ENCODE measurements around the gene COL1A1.
A peak's percentile ranks its signal among the peaks of the same experiment; 100 is the strongest.

The COL1A1 gene

DNA sequence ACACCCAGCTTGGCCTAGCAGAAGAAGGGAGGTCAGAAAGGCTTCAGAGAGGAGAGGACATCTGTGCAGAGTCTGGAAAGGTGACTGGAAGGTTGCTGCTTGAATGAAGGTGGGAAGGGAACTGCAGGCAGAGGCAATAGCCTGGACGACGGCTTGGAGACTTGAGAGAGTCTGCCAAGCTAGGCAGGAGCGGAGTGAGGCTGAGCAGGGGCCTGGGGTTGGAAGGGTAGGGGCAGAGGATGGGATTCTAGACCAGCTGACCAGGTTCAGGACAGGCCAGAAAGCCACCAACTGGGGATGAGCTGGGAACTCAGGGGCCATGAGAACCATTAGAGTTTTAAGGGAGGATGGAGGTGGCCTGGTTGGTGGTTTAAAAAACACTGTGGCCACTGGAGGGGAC lies 36.0 kb downstream of the COL1A1 start:
- no peak for DNase-seq
- intact Hi-C loops (cut with DNase I), result no loop called here

DNA sequence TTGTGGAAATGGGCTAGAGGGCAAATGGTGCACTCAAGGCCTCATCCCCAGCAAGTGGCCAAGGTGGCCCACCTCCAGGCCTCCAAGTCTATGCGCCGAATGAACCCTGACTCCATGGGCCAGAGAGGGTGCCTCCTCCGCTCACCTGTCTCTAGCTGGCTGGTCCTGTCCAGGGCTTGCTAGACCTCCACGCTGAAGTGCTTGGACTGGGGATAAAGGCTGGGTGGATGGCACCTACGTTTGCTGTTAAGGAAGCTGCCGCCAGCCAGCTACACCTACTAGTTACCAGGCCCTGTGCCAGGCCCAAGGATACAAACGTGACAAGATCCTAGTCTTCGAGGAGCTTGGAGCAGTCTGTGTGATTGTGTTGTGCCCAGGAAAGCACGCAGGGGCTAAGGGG lies 36.4 kb downstream of the COL1A1 start:
- intact Hi-C loops (cut with DNase I), result no loop called here
- DNase-seq, result no peak

DNA sequence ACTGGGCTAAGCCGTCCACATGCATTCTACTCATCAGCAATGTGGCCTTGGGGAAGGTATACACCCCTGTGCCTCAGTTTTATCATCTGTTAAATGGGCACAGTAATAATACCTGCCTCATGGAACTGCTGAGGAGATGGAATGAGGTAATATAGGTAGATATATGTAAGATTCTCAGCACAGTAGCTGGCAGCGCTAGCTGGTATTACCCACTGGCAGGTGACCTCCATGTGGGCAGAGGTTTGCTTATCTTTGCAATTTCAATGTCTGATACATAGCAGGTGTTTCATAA lies 36.8 kb downstream of the COL1A1 start:
- DNase-seq, result no peak
- intact Hi-C loops (cut with DNase I), result no loop called here

DNA sequence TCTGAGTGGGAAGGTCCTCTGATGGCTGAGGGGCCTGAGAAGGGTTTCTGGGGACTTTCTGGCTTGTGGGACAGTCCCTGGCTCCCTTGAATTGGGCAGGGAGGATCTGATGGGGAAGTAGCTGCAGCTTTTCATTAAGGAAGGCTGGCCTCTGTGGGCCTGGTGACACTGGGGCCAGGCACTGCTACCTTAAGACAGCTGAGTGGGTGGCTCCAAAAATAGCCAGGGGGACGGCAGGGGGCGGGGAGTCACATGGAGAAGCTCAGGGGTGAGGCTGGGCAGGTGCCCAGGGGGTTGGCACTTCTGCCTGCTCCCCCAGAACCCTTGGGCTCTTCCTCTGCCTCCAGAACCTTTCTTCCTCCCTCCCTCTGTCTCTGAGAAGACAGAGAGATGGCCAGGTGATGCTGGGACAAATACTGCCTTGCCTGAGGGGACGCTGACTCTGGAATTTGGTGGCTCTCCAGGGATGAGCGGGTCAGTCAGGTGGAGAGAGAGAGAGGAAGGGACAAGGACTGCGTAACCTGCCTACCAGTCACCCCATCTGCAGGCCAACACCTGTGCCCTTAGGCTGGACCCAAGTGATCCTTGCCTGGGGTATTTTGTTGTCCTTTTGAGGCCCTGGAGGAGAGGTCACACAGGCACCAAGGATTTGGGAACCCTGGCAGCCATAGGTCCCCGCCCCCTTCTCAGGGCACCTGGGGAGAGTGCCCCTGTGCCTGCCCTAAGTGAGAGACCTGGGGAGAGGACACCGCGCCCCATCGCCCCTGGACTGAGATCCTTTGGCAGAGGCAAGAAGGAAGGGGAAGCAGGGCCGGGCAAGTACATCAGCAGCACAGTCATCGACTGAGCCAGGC lies 37.4 kb downstream of the COL1A1 start:
- intact Hi-C loops (cut with DNase I), result no loop called here
- no peak for DNase-seq

DNA sequence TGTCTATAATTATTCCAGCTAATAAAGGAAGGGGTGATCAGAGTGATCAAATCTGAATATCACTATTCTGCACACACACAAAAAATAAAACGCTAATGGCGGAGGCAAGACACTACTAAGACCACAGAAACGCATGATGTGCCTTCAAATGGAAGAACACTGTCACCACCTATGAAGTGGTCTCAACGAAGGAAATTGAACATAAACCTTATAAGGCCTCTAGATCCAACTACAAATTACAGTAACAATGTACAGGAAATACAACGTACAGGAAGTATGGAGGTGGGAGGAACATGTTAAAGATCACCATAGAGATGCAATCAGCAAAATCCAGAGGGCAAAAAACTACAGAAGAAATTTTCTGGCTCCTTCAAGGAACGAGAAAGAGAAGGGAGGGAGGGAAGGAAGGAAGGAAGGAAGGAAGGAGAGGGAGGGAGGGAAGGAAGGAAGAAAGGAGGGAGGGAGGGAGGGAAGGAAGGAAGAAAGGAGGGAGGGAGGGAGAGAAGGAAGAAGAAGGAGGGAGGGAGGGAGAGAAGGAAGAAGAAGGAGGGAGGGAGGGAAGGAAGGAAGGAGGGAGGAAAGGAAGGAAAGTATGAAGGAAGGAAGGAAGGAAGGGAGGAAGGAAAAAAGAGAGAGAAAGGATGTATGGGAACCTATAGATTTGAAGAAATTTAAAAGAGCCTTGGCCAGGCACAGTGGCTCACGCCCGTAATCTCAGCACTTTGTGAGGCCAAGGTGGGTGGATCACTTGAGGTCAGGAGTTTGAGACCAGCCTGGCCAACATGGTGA lies 38.8 kb downstream of the COL1A1 start:
- no peak for DNase-seq
- intact Hi-C loops (cut with DNase I), result no loop called here

DNA sequence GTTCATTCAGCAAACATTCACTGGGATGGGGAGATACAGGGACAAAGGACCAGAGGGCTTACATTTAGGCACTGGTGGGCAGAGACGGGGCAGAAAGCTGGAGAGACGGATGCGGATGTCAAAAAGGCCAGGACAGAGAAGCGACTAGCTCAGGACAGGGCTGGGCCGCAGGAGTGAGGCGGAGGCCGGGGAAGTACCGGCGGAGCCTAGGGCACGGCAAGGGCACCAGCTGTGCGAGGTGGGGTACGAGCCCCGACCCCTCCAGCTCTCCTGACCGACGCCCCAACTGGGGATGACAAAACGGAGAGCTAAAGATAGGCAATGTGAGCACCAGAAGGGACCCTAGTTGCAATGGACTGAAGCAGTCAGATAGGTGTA lies 39.5 kb downstream of the COL1A1 start:
- intact Hi-C loops (cut with DNase I), result no loop called here

DNA sequence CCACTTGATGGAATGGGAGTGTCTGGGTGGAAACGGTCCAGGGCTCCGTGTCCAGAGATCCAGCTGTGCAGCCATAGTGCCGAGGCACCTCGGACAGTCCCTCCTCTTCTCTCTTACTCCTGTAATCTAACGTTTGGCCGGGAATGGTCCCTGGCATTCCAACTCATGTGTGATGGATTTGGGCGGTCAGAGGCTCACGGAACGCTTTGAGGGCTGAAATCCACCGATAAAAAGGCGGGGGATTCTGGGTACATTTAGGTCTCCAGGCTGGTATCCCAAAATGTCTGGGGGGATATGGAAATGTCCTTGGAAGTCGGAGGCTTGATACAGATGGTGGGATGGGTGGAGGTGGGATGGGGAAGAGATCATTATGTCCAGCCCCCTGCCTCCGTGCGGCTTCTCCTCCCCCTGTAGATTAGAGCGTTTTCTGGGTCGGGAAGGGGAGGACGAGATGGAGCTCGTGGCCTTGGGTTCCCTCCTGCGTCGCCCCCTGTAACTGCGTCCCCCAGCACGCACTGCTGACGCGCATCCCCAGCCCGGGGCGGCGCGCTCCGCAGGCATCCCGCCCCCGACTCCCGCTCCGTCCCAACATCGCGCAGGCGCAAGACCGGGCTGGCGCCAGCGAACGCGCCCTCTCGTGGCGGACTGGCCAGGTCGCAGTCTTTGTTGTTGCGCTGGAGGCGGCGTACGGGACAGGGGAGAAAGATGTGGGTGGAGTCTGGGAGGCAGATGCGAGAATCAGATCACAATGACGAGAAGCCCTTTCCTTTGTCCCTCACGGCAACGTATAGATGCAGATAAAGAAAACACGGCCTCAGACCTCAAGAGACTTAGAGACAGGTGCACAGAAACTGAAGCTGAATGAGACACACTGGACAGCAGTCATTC lies 40.2 kb downstream of the COL1A1 start:
- peak; percentile 79 to 98 (median 94) for DNase-seq
- intact Hi-C loops (cut with DNase I), result no loop called here

More for the DNA sequence above, 39.5 kb downstream of the COL1A1 start:
- no peak for DNase-seq

DNA sequence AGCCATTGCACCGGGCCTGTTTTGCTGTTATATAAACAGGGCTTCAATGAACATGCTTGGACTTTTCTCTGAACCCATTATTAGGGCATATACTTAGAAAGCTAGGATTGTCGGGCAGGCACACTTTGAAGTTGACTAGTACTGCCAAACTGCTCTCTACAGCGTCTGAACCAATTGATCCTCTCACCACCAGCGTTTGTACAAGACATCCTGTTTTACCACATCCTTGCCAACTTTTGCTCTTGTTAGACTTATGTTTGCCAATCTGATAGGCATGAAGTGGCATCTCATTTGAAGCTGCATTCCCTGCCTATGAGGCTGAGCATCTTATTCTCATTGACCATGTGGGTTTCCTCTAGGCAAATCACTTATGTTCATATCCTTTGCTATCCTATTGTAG lies 43.5 kb downstream of the COL1A1 start:
- DNase-seq, result no peak
- intact Hi-C loops (cut with DNase I), result no loop called here

DNA sequence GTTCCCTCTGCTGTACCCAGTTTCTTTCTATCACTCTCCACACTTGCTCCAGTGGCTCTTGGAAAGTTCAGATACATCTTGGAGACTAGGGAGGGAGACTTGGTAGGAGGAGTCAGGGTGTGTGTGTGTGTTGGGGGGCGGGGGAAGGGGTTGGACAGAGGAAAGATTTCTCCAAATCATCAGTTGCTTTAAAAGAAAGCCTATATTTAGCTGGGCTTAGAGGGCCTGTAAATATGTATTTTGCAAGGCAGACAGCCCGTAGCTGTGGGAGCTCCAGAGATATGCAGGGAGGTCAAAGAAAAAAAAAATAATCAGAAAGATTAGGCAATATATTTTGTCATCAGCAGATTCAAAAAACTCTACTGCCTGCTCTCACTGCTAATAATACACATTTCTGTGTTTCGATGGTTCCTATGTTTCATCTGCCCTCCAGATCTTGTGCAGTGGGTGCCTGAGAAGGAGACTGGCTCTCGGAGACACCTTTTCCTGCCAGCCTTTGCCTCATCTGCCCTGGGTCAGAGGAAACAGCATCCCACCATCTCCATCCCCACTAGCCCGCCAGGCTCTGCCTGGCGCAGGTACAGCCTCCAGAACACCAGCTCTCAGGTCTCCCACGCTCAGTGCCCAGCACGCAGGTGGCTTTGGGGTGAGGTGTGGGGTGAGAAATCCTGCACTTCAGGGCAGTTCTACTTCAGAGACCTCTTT lies 46.2 kb downstream of the COL1A1 start:
- no peak for DNase-seq

DNA sequence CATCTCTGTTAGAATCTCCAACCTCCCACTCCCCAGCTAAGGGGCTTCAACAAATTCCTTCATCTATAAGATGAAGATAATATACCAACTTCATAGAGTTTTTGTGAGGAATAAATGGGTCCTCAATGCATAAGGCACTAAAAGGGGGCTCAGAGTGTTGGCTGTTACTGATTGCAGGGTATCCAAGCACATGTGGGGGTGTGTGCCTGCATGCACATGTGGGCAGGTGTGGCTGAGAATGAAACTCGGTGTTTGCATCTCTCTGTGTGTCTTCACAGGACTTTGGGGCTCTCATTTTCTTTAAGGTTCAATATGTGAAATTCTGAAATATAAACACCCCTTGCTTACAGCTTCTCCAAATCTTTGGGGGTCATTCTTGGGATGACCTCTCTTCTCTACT lies 46.8 kb downstream of the COL1A1 start:
- no peak for DNase-seq
- intact Hi-C loops (cut with DNase I), result no loop called here

More for the DNA sequence above, 46.2 kb downstream of the COL1A1 start:
- intact Hi-C loops (cut with DNase I), result no loop called here

DNA sequence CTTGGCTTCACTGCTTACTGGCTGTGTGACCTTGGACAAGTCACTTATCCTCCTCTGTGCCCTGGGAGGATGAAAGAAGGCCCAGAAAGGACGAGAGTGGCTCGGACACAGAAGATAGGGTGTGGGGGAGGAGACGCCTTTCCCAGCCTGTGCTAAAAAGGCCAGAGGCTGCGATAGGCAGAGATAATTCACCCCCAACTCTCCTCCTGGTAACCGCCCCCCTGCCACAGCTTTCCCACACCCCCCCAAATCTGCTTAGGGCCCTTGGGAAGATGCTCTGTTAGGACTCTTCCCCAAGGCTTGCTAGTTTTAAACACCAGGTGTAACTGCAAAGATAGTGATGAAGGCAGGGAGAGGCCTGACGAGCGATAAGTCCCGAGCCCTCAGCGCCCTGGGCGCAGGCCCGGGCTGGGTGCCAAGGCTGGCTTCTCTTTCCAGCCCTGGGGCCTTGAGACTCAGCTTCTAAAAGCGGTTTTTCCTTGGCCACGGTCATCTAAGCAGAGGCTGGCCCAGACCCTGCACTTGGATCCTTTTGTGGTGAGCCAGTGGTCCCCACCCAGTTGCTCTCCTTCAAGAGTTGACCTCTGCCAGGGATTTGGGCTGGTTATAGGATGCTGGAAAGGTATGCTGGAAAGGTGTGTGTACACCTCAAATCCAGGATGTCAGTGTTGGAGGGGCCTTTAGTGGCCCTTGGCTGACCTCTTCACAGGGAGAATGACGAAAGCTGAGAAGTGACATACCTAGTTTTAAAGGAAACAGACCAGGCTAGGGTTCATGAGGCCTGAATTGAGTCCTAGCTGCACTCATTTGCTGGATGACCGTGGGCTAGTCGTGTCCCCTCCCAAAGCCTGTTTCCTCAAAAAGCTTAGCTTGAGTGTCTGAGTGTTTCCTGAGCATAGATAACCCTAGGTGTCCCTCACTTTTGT lies 47.5 kb downstream of the COL1A1 start:
- intact Hi-C loops (cut with DNase I), result no loop called here
- peak in 4 of 42 donors; percentile 30 to 50 (median 36) for DNase-seq

DNA sequence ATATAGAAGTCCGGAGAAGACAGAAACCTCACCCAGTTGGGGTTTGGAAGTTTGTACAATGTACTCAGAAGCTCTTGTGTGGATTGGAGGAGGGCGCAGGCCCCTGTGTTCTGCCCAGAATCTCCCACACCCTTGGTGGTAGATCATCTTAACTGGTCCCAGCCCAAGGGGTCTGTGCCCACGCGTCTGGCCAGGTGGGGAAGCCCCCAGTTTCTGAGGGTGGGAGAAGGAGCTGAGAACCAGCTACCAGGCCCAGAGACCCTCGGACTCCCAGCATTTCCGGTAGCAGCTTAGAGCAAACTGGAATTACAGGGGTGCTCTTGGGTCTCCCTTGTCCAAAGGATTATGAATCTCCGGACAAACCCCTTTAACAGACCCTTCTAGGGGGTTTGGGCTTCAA lies 48.7 kb downstream of the COL1A1 start:
- intact Hi-C loops (cut with DNase I), result no loop called here
- DNase-seq, result no peak

DNA sequence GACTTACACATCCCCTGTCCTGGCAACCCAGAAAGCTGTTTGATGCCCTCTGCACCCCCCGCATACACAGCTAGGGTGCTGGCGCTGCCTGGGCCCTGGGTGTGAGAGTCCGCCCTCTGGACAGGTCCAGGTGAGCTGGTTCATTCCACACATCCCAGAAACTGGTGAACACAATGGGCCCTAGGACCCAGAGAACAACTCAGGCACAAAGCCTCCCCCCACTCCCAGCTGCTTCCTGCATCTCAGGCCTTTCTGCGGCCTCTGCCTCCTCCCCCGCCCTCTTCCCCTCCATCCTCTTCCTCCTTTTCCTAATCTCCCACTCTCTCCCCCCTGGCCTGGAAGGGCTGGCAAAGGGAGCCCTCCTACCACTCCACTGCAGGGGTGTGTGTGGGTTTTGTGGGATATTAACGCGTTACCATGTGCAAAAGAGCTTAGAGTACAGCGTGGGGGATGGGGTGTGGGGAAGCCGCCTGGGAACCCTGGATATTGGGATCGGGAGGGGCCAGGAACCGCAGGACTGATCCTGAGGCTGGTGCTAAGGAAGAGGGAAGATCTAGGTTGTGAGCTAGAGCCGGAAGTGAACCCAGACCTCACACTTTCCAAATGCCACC lies 49.4 kb downstream of the COL1A1 start:
- intact Hi-C loops (cut with DNase I), result loop anchor here (2.0 kb wide), 1 partner anchor 57 kb away; the partner anchor contains the start of gene PDK2
- peak; percentile 81 to 97 (median 93) for DNase-seq

DNA sequence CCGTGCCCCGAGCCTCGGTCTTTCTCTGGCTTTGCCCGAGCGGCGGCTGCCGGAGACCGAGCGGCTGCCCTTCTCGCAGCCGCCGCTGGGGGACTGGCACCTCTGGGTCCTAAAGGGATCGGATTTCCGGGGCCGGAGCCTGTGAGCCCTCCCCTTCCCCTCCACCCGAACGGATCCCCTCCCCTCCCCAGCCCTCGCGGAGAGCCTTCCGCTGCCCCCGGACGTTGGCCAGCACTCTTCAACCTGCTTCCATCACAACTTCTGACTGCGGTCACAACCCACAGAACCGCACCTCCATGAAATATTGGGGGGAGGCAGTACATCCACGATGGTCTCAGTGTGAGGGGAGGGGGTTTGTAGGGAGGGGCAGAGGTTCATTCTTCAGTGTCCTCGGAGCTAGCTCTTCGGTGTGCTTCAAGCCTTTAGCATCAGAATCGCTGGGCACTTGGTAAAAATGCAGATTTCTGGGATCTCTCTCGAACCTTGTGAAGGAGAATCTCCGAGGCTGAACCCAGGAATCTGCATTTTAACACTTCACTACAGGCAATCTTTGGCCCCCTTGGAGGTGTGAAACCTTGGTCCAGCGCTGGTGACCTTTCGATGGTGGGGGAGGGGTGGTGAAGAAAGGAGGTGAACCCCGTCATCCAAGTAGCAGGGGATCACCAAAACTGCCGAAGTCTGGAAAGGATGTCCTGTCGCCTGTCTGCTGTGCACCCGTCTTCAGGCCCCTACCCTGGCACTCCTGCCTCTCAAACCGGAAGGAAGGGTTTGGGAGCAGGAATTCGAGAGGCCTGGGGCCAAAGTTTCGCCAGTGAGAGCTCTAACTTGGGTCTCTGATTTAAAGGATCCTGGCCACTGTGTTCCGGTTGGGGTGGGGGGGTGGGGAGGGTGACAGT lies 50.1 kb downstream of the COL1A1 start:
- peak; percentile 72 to 97 (median 93) for DNase-seq
- intact Hi-C loops (cut with DNase I), result loop anchor here (2.0 kb wide), 1 partner anchor 56 kb away; the partner anchor contains the start of gene PDK2

DNA sequence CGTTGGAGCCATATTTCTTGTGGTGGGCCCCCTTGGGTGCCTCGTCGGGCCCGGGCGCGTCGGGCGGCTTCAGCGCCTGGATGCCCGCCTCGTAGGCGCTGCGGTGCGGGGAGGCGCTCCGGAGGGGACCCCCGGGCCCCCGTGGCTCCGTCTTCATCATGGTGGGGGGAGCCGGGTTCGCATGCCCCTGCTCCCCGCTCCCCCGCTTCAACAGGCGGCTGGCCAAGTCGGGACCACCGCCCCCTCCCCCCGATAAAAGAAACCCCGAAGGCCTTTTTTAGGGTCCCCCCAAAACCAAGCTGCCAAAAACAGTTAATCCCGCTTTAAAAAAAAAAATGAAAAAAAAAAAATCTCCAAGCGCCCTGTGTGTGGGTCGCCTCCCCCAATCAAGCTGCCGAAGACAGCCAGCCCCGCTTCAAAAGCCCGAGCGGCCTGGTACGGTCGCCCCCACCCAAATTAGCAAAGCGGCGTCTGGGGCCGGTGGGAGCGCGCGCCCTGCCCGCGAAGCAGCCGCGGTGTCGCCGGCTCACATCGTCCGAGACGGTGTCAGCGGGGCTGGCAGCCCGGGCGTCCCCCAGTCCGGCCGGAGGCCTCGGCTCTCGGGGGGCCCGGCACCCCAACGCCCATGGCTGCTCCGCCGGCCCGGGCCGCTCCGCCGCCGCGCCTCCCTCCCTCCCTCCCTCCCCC lies 50.9 kb downstream of the COL1A1 start, which contains the start of gene PPP1R9B:
Gene PPP1R9B (minus strand): TSS at position 324 of the 687 bp plus-strand sequence. CDS start 164 bp downstream, at position 160.
- DNase-seq, result peak in 6 of 42 donors; percentile 25 to 61 (median 41)
- intact Hi-C loops (cut with DNase I), result loop anchor here (2.0 kb wide), 1 partner anchor 56 kb away; the partner anchor contains the start of gene PDK2

All from head of caudate nucleus (tissue), 42 donors.